DOHH2 (cell line): Measurements from ENCODE around the gene ZNF329.

ENCODE experiments used
- H3F3A ChIP-seq: fragments of 200-600 bp; sonication (generic), shearing (Covaris generic); 2 replicates; pipeline ENCODE4 v1.6.0; 2016; ENCODE audit warnings: antibody characterized with exemption, mild to moderate bottlenecking; ENCODE audit not compliant: control insufficient read depth, insufficient read depth
- H3K27ac ChIP-seq: fragments of 200-600 bp; sonication (generic); 2 replicates; pipeline ENCODE4 v1.5.1; 2014; ENCODE audit warnings: low read depth, mild to moderate bottlenecking, low read length, moderate library complexity
- H3K27me3 ChIP-seq: fragments of 200-600 bp; sonication (generic); 2 replicates; pipeline ENCODE4 v1.6.1; 2014; ENCODE audit warnings: mild to moderate bottlenecking, low read length, mixed read lengths; ENCODE audit not compliant: control insufficient read depth
- H3K36me3 ChIP-seq: fragments of 200-600 bp; sonication (generic); 2 replicates; pipeline ENCODE4 v1.6.1; 2014; ENCODE audit warnings: mild to moderate bottlenecking, low read length, moderate library complexity, mixed read lengths; ENCODE audit not compliant: control insufficient read depth
- H3K4me1 ChIP-seq: fragments of 200-600 bp; sonication (generic); 2 replicates; pipeline ENCODE4 v1.6.1; 2014; ENCODE audit warnings: mild to moderate bottlenecking, low read length, mixed read lengths; ENCODE audit not compliant: control insufficient read depth
- H3K4me2 ChIP-seq: fragments of 200-600 bp; sonication (generic); 2 replicates; pipeline ENCODE4 v1.6.0; 2014; ENCODE audit warnings: mild to moderate bottlenecking, low read length, moderate library complexity
- H3K4me3 ChIP-seq: fragments of 200-600 bp; sonication (generic); 2 replicates; pipeline ENCODE4 v1.5.1; 2014; ENCODE audit warnings: mild to moderate bottlenecking, low read length, mixed read lengths
- H3K79me2 ChIP-seq: fragments of 200-600 bp; sonication (generic); 2 replicates; pipeline ENCODE4 v1.6.1; 2014; ENCODE audit warnings: mild to moderate bottlenecking, low read length, mixed read lengths; ENCODE audit not compliant: control insufficient read depth
- H3K9me2 ChIP-seq: fragments of 200-600 bp; sonication (generic); replicated peaks from 2 replicates; pipeline ENCODE4 v1.6.1; 2014; ENCODE audit warnings: mild to moderate bottlenecking, low read length, mixed read lengths; ENCODE audit not compliant: control insufficient read depth
- H3K9me3 ChIP-seq: fragments of 200-600 bp; sonication (generic); 2 replicates; pipeline ENCODE4 v1.6.1; 2014; ENCODE audit warnings: antibody characterized with exemption, low read length, mixed read lengths; ENCODE audit not compliant: control insufficient read depth, insufficient read depth
- H4K20me1 ChIP-seq: fragments of 200-600 bp; sonication (generic); 2 replicates; pipeline ENCODE4 v1.6.0; 2014; ENCODE audit warnings: low read depth, mild to moderate bottlenecking, antibody characterized with exemption, low read length, moderate library complexity; ENCODE audit not compliant: control insufficient read depth, insufficient read depth
- EZH2phosphoT487 ChIP-seq: fragments of 200-600 bp; sonication (generic); IDR thresholded peaks from 2 replicates; pipeline ENCODE4 v1.6.1; 2017; ENCODE audit warnings: borderline replicate concordance, mild to moderate bottlenecking, antibody characterized with exemption, low read length, moderate library complexity, mixed read lengths
- TF ChIP-seq, protein P1 (sequence below): fragments of 200-600 bp; sonication (generic); IDR thresholded peaks from one replicate; pipeline ENCODE4 v1.5.1; 2014; ENCODE audit warnings: antibody characterized with exemption, mild to moderate bottlenecking, low read depth, low read length; ENCODE audit not compliant: poor library complexity, severe bottlenecking

Gene ZNF329

DNA sequence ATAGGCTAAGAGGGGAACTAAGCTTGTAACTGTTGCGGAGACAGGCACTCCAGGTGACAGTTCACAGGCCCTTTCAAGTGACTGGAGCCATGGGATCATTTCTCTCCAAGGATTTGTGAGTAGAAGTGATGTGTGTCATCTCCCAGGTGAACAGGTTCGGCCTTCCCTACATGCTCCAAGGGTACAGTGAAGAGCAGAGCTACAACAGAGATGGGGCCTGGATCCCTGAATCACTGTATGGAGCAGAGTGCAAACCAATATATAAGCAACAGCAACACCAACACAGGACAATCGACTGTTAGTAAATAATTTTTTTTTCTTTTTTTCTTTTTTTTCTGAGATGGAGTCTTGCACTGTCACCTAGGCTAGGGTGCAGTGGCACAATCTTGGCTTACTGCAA lies 67.6 kb downstream of the ZNF329 start:
- no peak overlapping the region for H3K27ac ChIP-seq
- H3K4me3 ChIP-seq = no peak overlapping the region
- no peak for TF ChIP-seq EZH2phosphoT487
- TF ChIP-seq, protein P1, sequence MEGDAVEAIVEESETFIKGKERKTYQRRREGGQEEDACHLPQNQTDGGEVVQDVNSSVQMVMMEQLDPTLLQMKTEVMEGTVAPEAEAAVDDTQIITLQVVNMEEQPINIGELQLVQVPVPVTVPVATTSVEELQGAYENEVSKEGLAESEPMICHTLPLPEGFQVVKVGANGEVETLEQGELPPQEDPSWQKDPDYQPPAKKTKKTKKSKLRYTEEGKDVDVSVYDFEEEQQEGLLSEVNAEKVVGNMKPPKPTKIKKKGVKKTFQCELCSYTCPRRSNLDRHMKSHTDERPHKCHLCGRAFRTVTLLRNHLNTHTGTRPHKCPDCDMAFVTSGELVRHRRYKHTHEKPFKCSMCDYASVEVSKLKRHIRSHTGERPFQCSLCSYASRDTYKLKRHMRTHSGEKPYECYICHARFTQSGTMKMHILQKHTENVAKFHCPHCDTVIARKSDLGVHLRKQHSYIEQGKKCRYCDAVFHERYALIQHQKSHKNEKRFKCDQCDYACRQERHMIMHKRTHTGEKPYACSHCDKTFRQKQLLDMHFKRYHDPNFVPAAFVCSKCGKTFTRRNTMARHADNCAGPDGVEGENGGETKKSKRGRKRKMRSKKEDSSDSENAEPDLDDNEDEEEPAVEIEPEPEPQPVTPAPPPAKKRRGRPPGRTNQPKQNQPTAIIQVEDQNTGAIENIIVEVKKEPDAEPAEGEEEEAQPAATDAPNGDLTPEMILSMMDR = no peak
- no peak overlapping the region for H3K4me2 ChIP-seq
- no peaks in the 10 kb centered on the region for H4K20me1 ChIP-seq
- peaks cover 38% of the 10 kb centered on the region; the same call in 1 of the 2 replicates for H3K9me3 ChIP-seq
- H3F3A ChIP-seq = no peaks in the 10 kb centered on the region
- no peaks in the 10 kb centered on the region for H3K4me1 ChIP-seq
- H3K9me2 ChIP-seq = no peaks in the 10 kb centered on the region
- no peaks in the 10 kb centered on the region for H3K27me3 ChIP-seq
- H3K36me3 ChIP-seq = no peaks in the 10 kb centered on the region
- H3K79me2 ChIP-seq = no peaks in the 10 kb centered on the region

DNA sequence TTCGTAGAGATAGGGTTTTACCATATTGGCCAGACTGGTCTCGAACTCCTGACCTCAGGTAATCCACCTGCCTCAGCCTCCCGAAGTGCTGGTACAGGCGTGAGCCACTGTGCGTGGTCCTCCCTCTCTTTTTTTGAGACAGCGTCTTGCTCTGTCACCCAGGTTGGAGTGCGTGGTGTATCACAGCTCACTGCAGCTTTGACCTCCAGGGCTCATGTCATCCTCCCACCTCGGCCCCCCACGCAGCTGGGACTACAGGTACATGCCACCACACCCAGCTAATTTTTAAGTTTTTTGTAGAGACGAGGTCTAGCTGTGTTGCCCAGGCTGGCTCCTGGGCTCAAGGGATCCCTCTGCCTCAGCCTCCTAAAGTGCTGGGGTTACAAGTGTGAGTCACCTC lies 70.8 kb downstream of the ZNF329 start:
- H3K4me2 ChIP-seq = no peak overlapping the region
- TF ChIP-seq EZH2phosphoT487 = no peak
- TF ChIP-seq, protein P1 = no peak
- no peaks in the 10 kb centered on the region for H3K27me3 ChIP-seq
- H3K4me1 ChIP-seq = no peaks in the 10 kb centered on the region
- no peaks in the 10 kb centered on the region for H3K9me2 ChIP-seq
- no peaks in the 10 kb centered on the region for H3K36me3 ChIP-seq
- no peak overlapping the region for H3K4me3 ChIP-seq
- no peaks in the 10 kb centered on the region for H4K20me1 ChIP-seq
- H3F3A ChIP-seq = no peaks in the 10 kb centered on the region
- H3K9me3 ChIP-seq = peaks cover 19% of the 10 kb centered on the region; the same call in 1 of the 2 replicates
- no peak overlapping the region for H3K27ac ChIP-seq
- H3K79me2 ChIP-seq = no peaks in the 10 kb centered on the region
